PC-9 (cell line): Measurements from ENCODE around the gene MYBBP1A. TPM values are rescaled to one million over a fixed set of nuclear protein-coding genes. Genes with fewer than 3 reads are reported as not detected.

Experiments
- BruUV-seq: library from RNA; stranded (reverse); fragments of 400-500 nt; replicated peaks from 2 replicates; lab custom pipeline; 2021; lab: Mats Ljungman, UMichigan
- CTCF ChIA-PET: fragments of 300-600 bp; sonication (Branson Sonifier 250); formaldehyde crosslinking; loops from one replicate; lab custom pipeline; 2022; ENCODE audit warnings: antibody characterized with exemption; lab: Charles Lee
- POLR2A ChIA-PET: fragments of 300-600 bp; sonication (Branson Sonifier 250); formaldehyde crosslinking; loops from one replicate; lab custom pipeline; 2022; ENCODE audit warnings: antibody characterized with exemption; ENCODE audit not compliant: unreplicated experiment; lab: Charles Lee
- DNase-seq, 2 experiments: peaks; one replicate each; pipeline versions ENCODE4 v3.0.0 to v3.0.0-alpha.2; 2015 to 2022; ENCODE audit warnings: mixed read lengths in 1 of 2
- H2AFZ ChIP-seq: fragments of 200-600 bp; sonication (generic); 2 replicates; pipeline ENCODE4 v1.8.1; 2017; ENCODE audit warnings: antibody characterized with exemption
- H3F3A ChIP-seq: fragments of 200-600 bp; sonication (generic); 2 replicates; pipeline ENCODE4 v1.8.1; 2017; ENCODE audit warnings: antibody characterized with exemption, mild to moderate bottlenecking, low read depth; ENCODE audit not compliant: insufficient read depth
- H3K27ac ChIP-seq: fragments of 200-600 bp; sonication (generic); 2 replicates; pipeline ENCODE4 v1.6.1; 2016; ENCODE audit warnings: mixed run types
- H3K27me3 ChIP-seq: fragments of 200-600 bp; sonication (generic); 2 replicates; pipeline ENCODE4 v1.6.1; 2016; ENCODE audit warnings: low read depth, mixed run types; ENCODE audit not compliant: insufficient read depth
- H3K36me3 ChIP-seq: fragments of 200-600 bp; sonication (generic); 2 replicates; pipeline ENCODE4 v1.6.1; 2016; ENCODE audit warnings: low read depth, mixed run types
- H3K4me1 ChIP-seq: fragments of 200-600 bp; sonication (generic); replicated peaks from 2 replicates; pipeline ENCODE4 v1.6.1; 2016; ENCODE audit warnings: mixed run types; ENCODE audit not compliant: insufficient read depth
- H3K4me2 ChIP-seq: fragments of 200-600 bp; sonication (generic); 2 replicates; pipeline ENCODE4 v1.6.1; 2017; ENCODE audit warnings: mixed run types
- H3K4me3 ChIP-seq: fragments of 200-600 bp; sonication (generic); 2 replicates; pipeline ENCODE4 v1.6.1; 2016; ENCODE audit warnings: mixed run types
- H3K79me2 ChIP-seq: fragments of 200-600 bp; sonication (generic); 2 replicates; pipeline ENCODE4 v1.6.1; 2017; ENCODE audit warnings: low read depth, mixed run types
- H3K9me2 ChIP-seq: fragments of 200-600 bp; sonication (generic); 2 replicates; pipeline ENCODE4 v1.8.1; 2017; ENCODE audit warnings: mild to moderate bottlenecking; ENCODE audit not compliant: insufficient read depth
- H3K9me3 ChIP-seq: fragments of 200-600 bp; sonication (generic); 2 replicates; pipeline ENCODE4 v1.8.1; 2016; ENCODE audit warnings: low read depth; ENCODE audit not compliant: insufficient read depth
- H4K20me1 ChIP-seq: fragments of 200-600 bp; sonication (generic); 2 replicates; pipeline ENCODE4 v1.8.1; 2017; ENCODE audit not compliant: insufficient read depth
- EZH2 ChIP-seq: fragments of 200-600 bp; sonication (generic); IDR thresholded peaks from 2 replicates; pipeline ENCODE4 v1.8.0; 2017; ENCODE audit warnings: antibody characterized with exemption, low read depth
- intact Hi-C: fragments of 100-400 bp; cut with micrococcal nuclease; formaldehyde crosslinking; loops from one replicate; pipeline ENCODE4 v1.10.0; 2022; ENCODE audit not compliant: unreplicated experiment
- total RNA-seq: library from RNA; stranded (reverse); gene quantifications from 2 replicates; pipeline ENCODE4 v1.2.3, GENCODE V29; 2021
- TF ChIP-seq, protein P1 (sequence below): fragments of 200-600 bp; sonication (generic); conservative IDR thresholded peaks from 2 replicates; pipeline ENCODE4 v1.6.1; 2017; ENCODE audit warnings: mixed run types, antibody characterized with exemption, mild to moderate bottlenecking, moderate library complexity

MYBBP1A gene
- total RNA-seq, 1 experiment from 2014 or later = 89.1 TPM

DNA sequence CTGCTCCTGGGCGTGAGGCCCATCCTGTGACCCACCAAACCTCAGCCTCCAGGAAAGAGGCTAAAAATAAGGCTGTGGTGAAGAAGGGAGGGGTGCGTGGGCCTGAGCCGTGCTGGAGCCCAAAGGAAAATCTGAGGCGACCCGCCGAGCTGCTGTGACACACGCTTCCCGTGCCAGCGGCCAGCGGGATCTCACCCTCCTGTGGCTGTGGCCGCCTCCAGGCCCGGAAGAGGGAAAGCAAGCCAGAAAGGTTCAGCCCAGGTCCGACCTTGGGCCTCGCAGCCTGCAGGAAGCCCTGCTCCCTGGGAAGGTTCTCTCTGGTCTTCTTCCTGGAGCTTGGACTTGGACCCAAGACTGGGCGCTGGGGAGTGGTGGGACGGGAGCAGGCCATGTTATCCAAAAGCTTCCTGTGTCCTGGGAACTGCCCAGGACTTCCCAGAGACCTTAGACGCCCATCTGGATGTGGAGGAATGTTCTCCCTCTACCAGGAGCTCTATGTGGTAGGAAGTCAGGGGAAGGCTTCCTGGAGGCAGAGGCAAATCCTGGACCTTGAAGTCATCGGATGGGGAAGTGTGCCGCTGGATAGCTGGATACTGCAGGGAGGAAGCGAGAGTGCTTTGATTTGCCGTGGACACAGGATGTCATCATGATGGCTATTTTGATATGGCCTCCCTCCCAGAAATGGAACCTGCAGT lies 45.1 kb downstream of the MYBBP1A start:
- ChIA-PET CTCF (interaction anchor here (0.5 to 1.2 kb wide), 2 partner anchors 13 to 89 kb away, joined by 3 to 7 read pairs; no protein-coding TSS in a partner anchor), POLR2A (interaction anchor here (0.6 kb wide), 1 partner anchor 60 kb away, joined by 9 read pairs; no protein-coding TSS in a partner anchor)
- Histone ChIP-seq H3K9me3 (no peaks in the 10 kb centered on the region), H4K20me1 (no peaks in the 10 kb centered on the region; the same call in none of the 2 replicates), H3K79me2 (peaks cover 87% of the 10 kb centered on the region), H2AFZ (no peak overlapping the region), H3K4me2 (no peak overlapping the region), H3K9me2 (no peaks in the 10 kb centered on the region), H3K27ac (no peak overlapping the region), H3K27me3 (no peaks in the 10 kb centered on the region), H3K4me3 (no peak overlapping the region), H3F3A (peaks cover 71% of the 10 kb centered on the region), H3K4me1 (peaks cover 66% of the 10 kb centered on the region), H3K36me3 (peaks cover 10% of the 10 kb centered on the region; the same call in 1 of the 2 replicates)
- no TSS peak for BruUV-seq
- TF ChIP-seq, protein P1, sequence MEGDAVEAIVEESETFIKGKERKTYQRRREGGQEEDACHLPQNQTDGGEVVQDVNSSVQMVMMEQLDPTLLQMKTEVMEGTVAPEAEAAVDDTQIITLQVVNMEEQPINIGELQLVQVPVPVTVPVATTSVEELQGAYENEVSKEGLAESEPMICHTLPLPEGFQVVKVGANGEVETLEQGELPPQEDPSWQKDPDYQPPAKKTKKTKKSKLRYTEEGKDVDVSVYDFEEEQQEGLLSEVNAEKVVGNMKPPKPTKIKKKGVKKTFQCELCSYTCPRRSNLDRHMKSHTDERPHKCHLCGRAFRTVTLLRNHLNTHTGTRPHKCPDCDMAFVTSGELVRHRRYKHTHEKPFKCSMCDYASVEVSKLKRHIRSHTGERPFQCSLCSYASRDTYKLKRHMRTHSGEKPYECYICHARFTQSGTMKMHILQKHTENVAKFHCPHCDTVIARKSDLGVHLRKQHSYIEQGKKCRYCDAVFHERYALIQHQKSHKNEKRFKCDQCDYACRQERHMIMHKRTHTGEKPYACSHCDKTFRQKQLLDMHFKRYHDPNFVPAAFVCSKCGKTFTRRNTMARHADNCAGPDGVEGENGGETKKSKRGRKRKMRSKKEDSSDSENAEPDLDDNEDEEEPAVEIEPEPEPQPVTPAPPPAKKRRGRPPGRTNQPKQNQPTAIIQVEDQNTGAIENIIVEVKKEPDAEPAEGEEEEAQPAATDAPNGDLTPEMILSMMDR = no peak
- no peak for TF ChIP-seq EZH2
- no peak for DNase-seq
- intact Hi-C loops = no loop called here

DNA sequence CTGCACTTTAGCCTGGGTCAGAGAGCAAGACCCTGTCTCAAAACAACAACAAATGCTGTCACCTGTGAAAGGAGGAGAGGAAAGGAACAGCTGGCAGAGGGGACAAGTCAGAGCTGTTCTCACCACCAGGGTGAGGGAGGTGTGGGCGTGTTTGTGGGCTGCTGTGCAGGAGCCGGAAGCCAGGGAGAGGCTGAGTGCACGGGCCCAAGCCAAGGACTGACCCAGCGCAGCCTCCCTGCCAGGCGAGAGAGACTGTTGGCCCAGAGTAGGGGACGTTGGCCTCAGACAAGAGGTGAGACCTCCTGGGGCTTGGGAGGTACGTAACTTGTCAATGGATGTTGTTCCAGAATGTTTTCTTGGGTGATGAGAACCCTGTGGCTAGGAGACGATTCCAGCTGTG lies 45.8 kb downstream of the MYBBP1A start:
- no peak overlapping the region for H3K27ac ChIP-seq
- TF ChIP-seq EZH2 = no peak
- TF ChIP-seq, protein P1 = no peak
- peaks cover 87% of the 10 kb centered on the region for H3K79me2 ChIP-seq
- peaks cover 7% of the 10 kb centered on the region for H4K20me1 ChIP-seq
- H3K4me1 ChIP-seq = peaks cover 66% of the 10 kb centered on the region
- intact Hi-C loops = no loop called here
- H3F3A ChIP-seq = peaks cover 71% of the 10 kb centered on the region
- no peak overlapping the region for H3K4me3 ChIP-seq
- peaks cover 10% of the 10 kb centered on the region; the same call in 1 of the 2 replicates for H3K36me3 ChIP-seq
- no TSS peak for BruUV-seq
- CTCF ChIA-PET = interaction anchor here (1.2 kb wide), 1 partner anchor 88 kb away, joined by 3 read pairs; no protein-coding TSS in a partner anchor
- no peak overlapping the region for H2AFZ ChIP-seq
- H3K9me2 ChIP-seq = no peaks in the 10 kb centered on the region
- no peaks in the 10 kb centered on the region for H3K9me3 ChIP-seq
- POLR2A ChIA-PET = interaction anchor here (0.6 kb wide), 2 partner anchors 11 to 59 kb away, joined by 3 to 9 read pairs; partner anchors contain the start of gene SPNS2
- no peaks in the 10 kb centered on the region for H3K27me3 ChIP-seq
- H3K4me2 ChIP-seq = no peak overlapping the region
- no peak for DNase-seq

DNA sequence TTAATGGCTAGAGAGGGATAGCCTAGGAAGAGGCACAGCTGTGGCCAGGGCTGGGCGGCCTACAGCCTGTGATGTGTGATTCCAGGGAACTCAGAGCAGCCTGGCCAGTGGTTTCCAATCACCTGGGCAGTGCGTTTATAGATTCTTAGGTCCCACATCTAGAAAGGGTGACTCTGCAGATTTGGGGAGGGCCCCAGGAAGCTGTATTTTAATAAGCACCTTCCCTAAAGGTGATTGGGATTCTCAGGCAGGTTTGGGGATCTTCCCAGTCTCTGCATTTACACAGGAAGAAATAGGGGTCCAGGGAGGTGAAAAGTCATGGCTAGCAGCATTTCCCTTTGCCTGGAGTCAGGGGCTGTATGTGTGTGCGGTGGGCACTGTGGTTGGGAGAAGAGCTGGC lies 47.0 kb downstream of the MYBBP1A start:
- no TSS peak for BruUV-seq
- peaks cover 10% of the 10 kb centered on the region; the same call in 1 of the 2 replicates for H3K36me3 ChIP-seq
- no peak overlapping the region for H3K4me3 ChIP-seq
- CTCF ChIA-PET = no interaction called here
- no peaks in the 10 kb centered on the region for H3K9me3 ChIP-seq
- peaks cover 94% of the 10 kb centered on the region for H3K79me2 ChIP-seq
- peaks cover 74% of the 10 kb centered on the region for H3F3A ChIP-seq
- H3K9me2 ChIP-seq = no peaks in the 10 kb centered on the region
- no peak overlapping the region for H3K4me2 ChIP-seq
- no peak for DNase-seq
- H3K27ac ChIP-seq = no peak overlapping the region
- H4K20me1 ChIP-seq = peaks cover 13% of the 10 kb centered on the region
- H2AFZ ChIP-seq = no peak overlapping the region
- H3K27me3 ChIP-seq = no peaks in the 10 kb centered on the region
- intact Hi-C loops = no loop called here
- no peak for TF ChIP-seq EZH2
- peaks cover 68% of the 10 kb centered on the region for H3K4me1 ChIP-seq
- POLR2A ChIA-PET = no interaction called here
